Panc1 (cell line): ENCODE measurements around the gene SAYSD1. TPM values are rescaled to one million over a fixed set of nuclear protein-coding genes. Genes with fewer than 3 reads are reported as not detected.
A peak's percentile ranks its signal among the peaks of the same experiment; 100 is the strongest.

Source experiments
- ATAC-seq: fragments of 200-7000 bp; cut with Tn5 transposase; 2 replicates; pipeline ENCODE4 v1.9.1; 2020; ENCODE audit warnings: mild to moderate bottlenecking, moderate library complexity
- BruUV-seq: library from RNA; stranded (reverse); fragments of 400-500 nt; replicated peaks from 2 replicates; lab custom pipeline; 2021; lab: Mats Ljungman, UMichigan
- CTCF ChIA-PET: fragments of 300-600 bp; sonication (Branson Sonifier 250); formaldehyde crosslinking; loops from one replicate; lab custom pipeline; 2022; ENCODE audit warnings: antibody characterized with exemption; lab: Charles Lee
- POLR2A ChIA-PET: fragments of 300-600 bp; sonication (Branson Sonifier 250); formaldehyde crosslinking; loops from one replicate; lab custom pipeline; 2022; ENCODE audit warnings: antibody characterized with exemption; lab: Charles Lee
- DNase-seq: peaks from one replicate; pipeline ENCODE4 v3.0.0-alpha.2; 2010; ENCODE audit warnings: low read depth, low spot score
- H3K27ac ChIP-seq: 2 replicates; pipeline ENCODE4 v1.5.1; 2011; ENCODE audit warnings: mild to moderate bottlenecking, low read length, inconsistent platforms
- H3K27me3 ChIP-seq: fragments of 200-500 bp; sonication (Bioruptor generic); 2 replicates; pipeline ENCODE4 v1.6.0; 2014; ENCODE audit warnings: low read length, inconsistent platforms; ENCODE audit not compliant: control insufficient read depth, insufficient read depth
- H3K36me3 ChIP-seq: fragments of 200-500 bp; sonication (Bioruptor generic); 2 replicates; pipeline ENCODE4 v1.5.1; 2014; ENCODE audit warnings: inconsistent platforms, mild to moderate bottlenecking, low read length, moderate library complexity; ENCODE audit not compliant: control insufficient read depth, insufficient read depth
- H3K4me1 ChIP-seq: 2 replicates; pipeline ENCODE4 v1.5.1; 2011; ENCODE audit warnings: inconsistent platforms, mild to moderate bottlenecking, low read length, moderate library complexity; ENCODE audit not compliant: control insufficient read depth, insufficient read depth
- H3K4me3 ChIP-seq, 2 experiments: 2 replicates each; pipeline ENCODE4 v1.5.1; 2011 to 2012; ENCODE audit warnings: low read depth in 2 of 2, low read length in 2 of 2, mild to moderate bottlenecking in 2 of 2, inconsistent platforms in 1 of 2, moderate library complexity in 1 of 2
- H3K9me3 ChIP-seq: fragments of 200-500 bp; sonication (Bioruptor generic); 2 replicates; pipeline ENCODE4 v1.5.1; 2014; ENCODE audit warnings: low read depth, mild to moderate bottlenecking, inconsistent platforms, low read length, moderate library complexity; ENCODE audit not compliant: control insufficient read depth, insufficient read depth
- SIN3A ChIP-seq: IDR thresholded peaks from 2 replicates; pipeline ENCODE4 v1.6.1; 2012; ENCODE audit warnings: low read depth, mild to moderate bottlenecking, low read length, moderate library complexity, borderline replicate concordance; ENCODE audit not compliant: insufficient read depth
- in situ Hi-C: cut with HindIII; loops from 2 replicates; pipeline ENCODE4 v1.10.0; 2016; ENCODE audit warnings: low sequenced_read_pairs, low pct_unique_long_range_greater_than_20kb
- intact Hi-C: fragments of 100-400 bp; cut with micrococcal nuclease; formaldehyde crosslinking; loops from one replicate; pipeline ENCODE4 v1.10.0; 2022; ENCODE audit not compliant: unreplicated experiment
- total RNA-seq: library from RNA; stranded (reverse); gene quantifications from one replicate; pipeline ENCODE4 v1.2.1, GENCODE V29; 2021; ENCODE audit not compliant: unreplicated experiment
- TF ChIP-seq, protein P1 (sequence below), 2 experiments: IDR thresholded peaks; 2 replicates each; pipeline ENCODE4 v1.6.1; 2011 to 2012; ENCODE audit warnings: low read depth in 2 of 2, control low read depth in 1 of 2, low read length in 1 of 2, mild to moderate bottlenecking in 1 of 2, moderate library complexity in 1 of 2; ENCODE audit not compliant: insufficient read depth in 1 of 2
- TF ChIP-seq, protein P2 (sequence below): fragments of 450-650 bp; IDR thresholded peaks from 2 replicates; pipeline ENCODE4 v1.5.1; 2017; ENCODE audit warnings: mild to moderate bottlenecking

The SAYSD1 gene
- total RNA-seq, 1 experiment from 2014 or later = 17.0 TPM

GRCh38 chr6:39102821-39103136 lies 12.2 kb downstream of the SAYSD1 start:
- in situ Hi-C loops = no loop called here
- no peaks in the 10 kb centered on the region for H3K36me3 ChIP-seq
- POLR2A ChIA-PET = no interaction called here
- no TSS peak for BruUV-seq
- DNase-seq = no peak
- no peak overlapping the region for H3K27ac ChIP-seq
- no peak for ATAC-seq
- H3K9me3 ChIP-seq = no peaks in the 10 kb centered on the region
- H3K4me1 ChIP-seq = no peaks in the 10 kb centered on the region
- H3K27me3 ChIP-seq = no peaks in the 10 kb centered on the region; the same call in 1 of the 2 replicates
- CTCF ChIA-PET = interaction anchor here (1.1 to 1.4 kb wide), 2 partner anchors 18 to 129 kb away, joined by 3 to 6 read pairs; no protein-coding TSS in a partner anchor
- intact Hi-C loops = loop anchor here (10.0 kb wide), 1 partner anchor 128 kb away; no protein-coding TSS in a partner anchor
- H3K4me3 ChIP-seq = no peak overlapping the region
- TF ChIP-seq, protein P1, sequence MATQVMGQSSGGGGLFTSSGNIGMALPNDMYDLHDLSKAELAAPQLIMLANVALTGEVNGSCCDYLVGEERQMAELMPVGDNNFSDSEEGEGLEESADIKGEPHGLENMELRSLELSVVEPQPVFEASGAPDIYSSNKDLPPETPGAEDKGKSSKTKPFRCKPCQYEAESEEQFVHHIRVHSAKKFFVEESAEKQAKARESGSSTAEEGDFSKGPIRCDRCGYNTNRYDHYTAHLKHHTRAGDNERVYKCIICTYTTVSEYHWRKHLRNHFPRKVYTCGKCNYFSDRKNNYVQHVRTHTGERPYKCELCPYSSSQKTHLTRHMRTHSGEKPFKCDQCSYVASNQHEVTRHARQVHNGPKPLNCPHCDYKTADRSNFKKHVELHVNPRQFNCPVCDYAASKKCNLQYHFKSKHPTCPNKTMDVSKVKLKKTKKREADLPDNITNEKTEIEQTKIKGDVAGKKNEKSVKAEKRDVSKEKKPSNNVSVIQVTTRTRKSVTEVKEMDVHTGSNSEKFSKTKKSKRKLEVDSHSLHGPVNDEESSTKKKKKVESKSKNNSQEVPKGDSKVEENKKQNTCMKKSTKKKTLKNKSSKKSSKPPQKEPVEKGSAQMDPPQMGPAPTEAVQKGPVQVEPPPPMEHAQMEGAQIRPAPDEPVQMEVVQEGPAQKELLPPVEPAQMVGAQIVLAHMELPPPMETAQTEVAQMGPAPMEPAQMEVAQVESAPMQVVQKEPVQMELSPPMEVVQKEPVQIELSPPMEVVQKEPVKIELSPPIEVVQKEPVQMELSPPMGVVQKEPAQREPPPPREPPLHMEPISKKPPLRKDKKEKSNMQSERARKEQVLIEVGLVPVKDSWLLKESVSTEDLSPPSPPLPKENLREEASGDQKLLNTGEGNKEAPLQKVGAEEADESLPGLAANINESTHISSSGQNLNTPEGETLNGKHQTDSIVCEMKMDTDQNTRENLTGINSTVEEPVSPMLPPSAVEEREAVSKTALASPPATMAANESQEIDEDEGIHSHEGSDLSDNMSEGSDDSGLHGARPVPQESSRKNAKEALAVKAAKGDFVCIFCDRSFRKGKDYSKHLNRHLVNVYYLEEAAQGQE (IDR thresholded peaks at IDR 0.05; ENCODE audit: insufficient read depth in 1 of 2, low read depth in 2 of 2, low read length in 1 of 2) = no peak

DNA sequence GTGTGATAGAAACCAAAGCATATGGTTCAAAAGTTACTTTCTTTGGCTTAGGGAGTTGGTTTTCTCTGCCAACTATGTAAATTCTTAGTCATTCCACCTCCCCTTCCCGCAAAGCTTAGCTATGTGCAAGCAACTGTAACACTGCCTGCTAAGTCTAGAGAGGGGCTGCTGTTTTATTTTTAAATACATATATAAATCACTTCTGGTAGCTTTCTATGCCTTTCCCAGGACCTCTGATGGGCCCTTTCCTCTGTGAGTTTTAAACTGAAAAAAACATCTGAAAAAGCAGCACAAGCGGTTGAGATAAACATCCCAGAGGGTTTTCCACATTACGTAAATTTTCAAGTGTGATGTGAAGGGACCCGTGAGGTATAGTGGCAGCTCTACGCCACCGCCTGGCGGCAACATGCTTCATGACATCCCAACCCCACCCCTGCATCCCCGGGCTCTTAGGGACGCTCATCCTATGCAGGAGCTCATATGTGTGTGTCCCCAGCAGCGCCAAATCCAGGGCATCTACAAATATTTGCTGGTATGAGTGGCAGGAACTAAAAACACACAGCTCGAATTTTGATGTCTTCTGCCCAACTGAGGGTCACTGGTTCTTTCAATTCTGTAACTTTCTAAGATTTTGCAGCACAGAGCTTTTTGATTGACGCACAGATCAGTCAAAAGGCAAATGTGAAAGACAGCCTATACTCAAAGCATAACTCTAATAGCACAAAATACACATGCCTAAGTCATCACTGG lies 12.7 kb downstream of the SAYSD1 start:
- Histone ChIP-seq H3K27me3 (no peaks in the 10 kb centered on the region; the same call in 1 of the 2 replicates), H3K4me3 (no peak overlapping the region), H3K27ac (no peak overlapping the region), H3K36me3 (no peaks in the 10 kb centered on the region), H3K9me3 (no peaks in the 10 kb centered on the region), H3K4me1 (no peaks in the 10 kb centered on the region)
- no TSS peak for BruUV-seq
- ChIA-PET CTCF (interaction anchor here (1.1 to 1.4 kb wide), 2 partner anchors 17 to 129 kb away, joined by 3 to 6 read pairs; no protein-coding TSS in a partner anchor), POLR2A (no interaction called here)
- no peak for DNase-seq
- in situ Hi-C loops = no loop called here
- peak; percentile 87 for ATAC-seq
- no peak for TF ChIP-seq SIN3A
- TF ChIP-seq, protein P1 (IDR thresholded peaks at IDR 0.05; ENCODE audit: insufficient read depth in 1 of 2, low read depth in 2 of 2, low read length in 1 of 2) = no peak
- TF ChIP-seq, protein P2, sequence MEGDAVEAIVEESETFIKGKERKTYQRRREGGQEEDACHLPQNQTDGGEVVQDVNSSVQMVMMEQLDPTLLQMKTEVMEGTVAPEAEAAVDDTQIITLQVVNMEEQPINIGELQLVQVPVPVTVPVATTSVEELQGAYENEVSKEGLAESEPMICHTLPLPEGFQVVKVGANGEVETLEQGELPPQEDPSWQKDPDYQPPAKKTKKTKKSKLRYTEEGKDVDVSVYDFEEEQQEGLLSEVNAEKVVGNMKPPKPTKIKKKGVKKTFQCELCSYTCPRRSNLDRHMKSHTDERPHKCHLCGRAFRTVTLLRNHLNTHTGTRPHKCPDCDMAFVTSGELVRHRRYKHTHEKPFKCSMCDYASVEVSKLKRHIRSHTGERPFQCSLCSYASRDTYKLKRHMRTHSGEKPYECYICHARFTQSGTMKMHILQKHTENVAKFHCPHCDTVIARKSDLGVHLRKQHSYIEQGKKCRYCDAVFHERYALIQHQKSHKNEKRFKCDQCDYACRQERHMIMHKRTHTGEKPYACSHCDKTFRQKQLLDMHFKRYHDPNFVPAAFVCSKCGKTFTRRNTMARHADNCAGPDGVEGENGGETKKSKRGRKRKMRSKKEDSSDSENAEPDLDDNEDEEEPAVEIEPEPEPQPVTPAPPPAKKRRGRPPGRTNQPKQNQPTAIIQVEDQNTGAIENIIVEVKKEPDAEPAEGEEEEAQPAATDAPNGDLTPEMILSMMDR = peak; percentile 72
- intact Hi-C loops = loop anchor here (10.0 kb wide), 1 partner anchor 127 kb away; no protein-coding TSS in a partner anchor
